K562 (cell line): ENCODE data around the gene CCDC137. TPM values are rescaled to one million over a fixed set of nuclear protein-coding genes. Genes with fewer than 3 reads are reported as not detected.

Experiments used
- HCFC1 ChIP-seq: IDR thresholded peaks from 2 replicates; pipeline ENCODE4 v1.6.1; 2012; ENCODE audit warnings: low read depth, low read length, improper control_type of control experiment
- IRF2 ChIP-seq: sonication (generic); formaldehyde crosslinking; IDR thresholded peaks from 2 replicates; pipeline ENCODE4 v1.8.1; 2022; ENCODE audit warnings: mild to moderate bottlenecking, missing genetic modification reagents
- KAT2B ChIP-seq: IDR thresholded peaks from one replicate; pipeline ENCODE4 v1.6.1; 2012; ENCODE audit warnings: low read depth, mild to moderate bottlenecking, control low read depth, inconsistent platforms, low read length, moderate library complexity
- MAFK ChIP-seq: IDR thresholded peaks from 2 replicates; pipeline ENCODE4 v1.6.1; 2011; ENCODE audit warnings: low read length, improper control_type of control experiment
- PML ChIP-seq: IDR thresholded peaks from 2 replicates; pipeline ENCODE4 v1.6.1; 2012; ENCODE audit warnings: low read length, inconsistent platforms
- POLR3A ChIP-seq: IDR thresholded peaks from 2 replicates; pipeline ENCODE4 v1.6.1; 2011; ENCODE audit warnings: borderline replicate concordance, mild to moderate bottlenecking, moderate library complexity; ENCODE audit not compliant: insufficient read length, insufficient read depth; ENCODE audit errors: extremely low read depth
- POU5F1 ChIP-seq: fragments of 150-350 bp; IDR thresholded peaks from 2 replicates; pipeline ENCODE4 v1.6.1; 2014; ENCODE audit warnings: borderline replicate concordance, low read length, low read depth, mild to moderate bottlenecking; ENCODE audit not compliant: partially characterized antibody
- RBFOX2 ChIP-seq: fragments of 200-400 bp; formaldehyde crosslinking; IDR thresholded peaks from 2 replicates; pipeline ENCODE4 v1.6.1; 2017; ENCODE audit warnings: low read depth, mild to moderate bottlenecking, low read length, moderate library complexity
- RBM14 ChIP-seq: fragments of 200-400 bp; formaldehyde crosslinking; IDR thresholded peaks from 2 replicates; pipeline ENCODE4 v1.6.1; 2018; ENCODE audit warnings: low read depth, mild to moderate bottlenecking, low read length, moderate library complexity, borderline replicate concordance; ENCODE audit not compliant: insufficient read depth
- TAL1 ChIP-seq: fragments of 450-650 bp; IDR thresholded peaks from 2 replicates; pipeline ENCODE4 v1.6.1; 2016; ENCODE audit warnings: mild to moderate bottlenecking
- TARDBP ChIP-seq: fragments of 450-650 bp; IDR thresholded peaks from 2 replicates; pipeline ENCODE4 v1.6.1; 2016
- ZNF407 ChIP-seq: fragments of 450-650 bp; IDR thresholded peaks from 2 replicates; pipeline ENCODE4 v1.6.1; 2016; ENCODE audit warnings: low read depth
- ZNF431 ChIP-seq: sonication (generic); formaldehyde crosslinking; IDR thresholded peaks from 2 replicates; pipeline ENCODE4 v1.8.0; 2022; ENCODE audit warnings: mild to moderate bottlenecking, missing genetic modification reagents
- ZNF511 ChIP-seq: sonication (generic); formaldehyde crosslinking; IDR thresholded peaks from 2 replicates; pipeline ENCODE4 v1.8.0; 2022; ENCODE audit warnings: mild to moderate bottlenecking, missing genetic modification reagents
- polyA plus RNA-seq, 8 experiments: library from polyadenylated mRNA; depleted of rRNA in 4 of 8; stranded (reverse) in 5 of 8; unstranded in 3 of 8; fragments of >200 nt; fragmentation: Nextera tagmentation in 2 of 8; fragmentation: Illumina TruSeq in 1 of 8; extraction: Ambion mirVana in 2 of 8; extraction: Trizol in 1 of 8; gene quantifications; 2 replicates each; pipeline versions ENCODE4 v1.2.1 to v1.2.3, GENCODE V29; 2011 to 2014; ENCODE audit warnings: inconsistent platforms in 1 of 8, missing spikeins in 1 of 8
- total RNA-seq, 7 experiments: library from RNA; depleted of rRNA in 6 of 7; stranded (reverse); fragments of >200 nt in 6 of 7; fragmentation: Illumina TruSeq in 2 of 7; extraction: Trizol in 2 of 7; gene quantifications; 2 replicates each; pipeline versions ENCODE4 v1.2.1 to v1.2.3, GENCODE V29; 2011 to 2021; ENCODE audit warnings: low replicate concordance in 1 of 7
- TF ChIP-seq, protein P1 (sequence below): IDR thresholded peaks from 3 replicates; pipeline ENCODE4 v1.6.1; 2011; ENCODE audit warnings: borderline replicate concordance, mild to moderate bottlenecking, moderate library complexity; ENCODE audit not compliant: insufficient read length; ENCODE audit errors: extremely low read depth
- TF ChIP-seq, protein P2 (sequence below): sonication (generic); formaldehyde crosslinking; IDR thresholded peaks from 2 replicates; pipeline ENCODE4 v1.8.1; 2023; ENCODE audit warnings: mild to moderate bottlenecking, missing genetic modification reagents

The CCDC137 gene
- total and polyA plus RNA-seq, 9 of the 15 experiments (the other 6 are each of a cell fraction or from before 2014, with no cell fraction given) = 2.3 to 68.1 (median 38.3) TPM

GRCh38 chr17:81712468-81713003, 46.0 kb downstream of the CCDC137 start (continued):
- TF ChIP-seq, protein P1, sequence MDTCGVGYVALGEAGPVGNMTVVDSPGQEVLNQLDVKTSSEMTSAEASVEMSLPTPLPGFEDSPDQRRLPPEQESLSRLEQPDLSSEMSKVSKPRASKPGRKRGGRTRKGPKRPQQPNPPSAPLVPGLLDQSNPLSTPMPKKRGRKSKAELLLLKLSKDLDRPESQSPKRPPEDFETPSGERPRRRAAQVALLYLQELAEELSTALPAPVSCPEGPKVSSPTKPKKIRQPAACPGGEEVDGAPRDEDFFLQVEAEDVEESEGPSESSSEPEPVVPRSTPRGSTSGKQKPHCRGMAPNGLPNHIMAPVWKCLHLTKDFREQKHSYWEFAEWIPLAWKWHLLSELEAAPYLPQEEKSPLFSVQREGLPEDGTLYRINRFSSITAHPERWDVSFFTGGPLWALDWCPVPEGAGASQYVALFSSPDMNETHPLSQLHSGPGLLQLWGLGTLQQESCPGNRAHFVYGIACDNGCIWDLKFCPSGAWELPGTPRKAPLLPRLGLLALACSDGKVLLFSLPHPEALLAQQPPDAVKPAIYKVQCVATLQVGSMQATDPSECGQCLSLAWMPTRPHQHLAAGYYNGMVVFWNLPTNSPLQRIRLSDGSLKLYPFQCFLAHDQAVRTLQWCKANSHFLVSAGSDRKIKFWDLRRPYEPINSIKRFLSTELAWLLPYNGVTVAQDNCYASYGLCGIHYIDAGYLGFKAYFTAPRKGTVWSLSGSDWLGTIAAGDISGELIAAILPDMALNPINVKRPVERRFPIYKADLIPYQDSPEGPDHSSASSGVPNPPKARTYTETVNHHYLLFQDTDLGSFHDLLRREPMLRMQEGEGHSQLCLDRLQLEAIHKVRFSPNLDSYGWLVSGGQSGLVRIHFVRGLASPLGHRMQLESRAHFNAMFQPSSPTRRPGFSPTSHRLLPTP = no peak
- TF ChIP-seq RBM14 (no peak), KAT2B (no peak), POLR3A (no peak), TARDBP (no peak), POU5F1 (no peak), RBFOX2 (peak; percentile 41; the same call in 1 of the 2 replicates), IRF2 (CRISPR knock-in tag) (no peak), TAL1 (no peak), ZNF511 (CRISPR knock-in tag) (no peak), ZNF431 (CRISPR knock-in tag) (no peak), MAFK (no peak), PML (no peak), ZNF407 (no peak), HCFC1 (peak; percentile 11; the same call in 1 of the 2 replicates)
- TF ChIP-seq, protein P2, sequence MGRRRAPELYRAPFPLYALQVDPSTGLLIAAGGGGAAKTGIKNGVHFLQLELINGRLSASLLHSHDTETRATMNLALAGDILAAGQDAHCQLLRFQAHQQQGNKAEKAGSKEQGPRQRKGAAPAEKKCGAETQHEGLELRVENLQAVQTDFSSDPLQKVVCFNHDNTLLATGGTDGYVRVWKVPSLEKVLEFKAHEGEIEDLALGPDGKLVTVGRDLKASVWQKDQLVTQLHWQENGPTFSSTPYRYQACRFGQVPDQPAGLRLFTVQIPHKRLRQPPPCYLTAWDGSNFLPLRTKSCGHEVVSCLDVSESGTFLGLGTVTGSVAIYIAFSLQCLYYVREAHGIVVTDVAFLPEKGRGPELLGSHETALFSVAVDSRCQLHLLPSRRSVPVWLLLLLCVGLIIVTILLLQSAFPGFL = no peak
